CD4-positive, alpha-beta T cell (primary cell): ENCODE results near the gene CPNE1. TPM values are rescaled to one million over a fixed set of nuclear protein-coding genes. Genes with fewer than 3 reads are reported as not detected.

ENCODE experiments used
- ATAC-seq: fragments of 200-7000 bp; cut with Tn5 transposase; one replicate; pipeline ENCODE4 v1.10.0; 2022; ENCODE audit warnings: mild to moderate bottlenecking; ENCODE audit not compliant: poor library complexity
- CTCF ChIA-PET: fragments of 350-600 bp; sonication (Branson Sonifier 250); formaldehyde crosslinking; loops from one replicate; lab custom pipeline; 2021; ENCODE audit warnings: antibody characterized with exemption, inconsistent platforms; lab: Charles Lee
- POLR2A ChIA-PET: fragments of 350-600 bp; sonication (Branson Sonifier 250); formaldehyde crosslinking; loops from one replicate; lab custom pipeline; 2021; ENCODE audit warnings: antibody characterized with exemption, inconsistent platforms; lab: Charles Lee
- DNase-seq, 14 experiments: peaks; one replicate each; pipeline ENCODE4 v3.0.0-alpha.2; 2013 to 2020; ENCODE audit warnings: mixed read lengths in 2 of 14
- H3K27ac ChIP-seq, 2 donors: one replicate each; pipeline versions ENCODE4 v1.5.1 to v1.7.0; 2013; ENCODE audit warnings: low read length in 2 of 2, low read depth in 1 of 2, mild to moderate bottlenecking in 1 of 2
- H3K27me3 ChIP-seq, 2 experiments: 1 replicate in 1 of 2; 2 replicates in 1 of 2; pipeline versions ENCODE4 v1.6.1 to v1.7.0; 2013; ENCODE audit warnings: low read length in 2 of 2, control low read depth in 1 of 2, mild to moderate bottlenecking in 1 of 2, moderate library complexity in 1 of 2; ENCODE audit not compliant: insufficient read depth in 2 of 2, control insufficient read depth in 1 of 2
- H3K36me3 ChIP-seq: one replicate; pipeline ENCODE4 v1.6.1; 2013; ENCODE audit warnings: low read length, control low read depth; ENCODE audit not compliant: insufficient read depth
- H3K4me1 ChIP-seq: one replicate; pipeline ENCODE4 v1.6.1; 2013; ENCODE audit warnings: low read length, control low read depth; ENCODE audit not compliant: insufficient read depth
- H3K4me3 ChIP-seq: one replicate; pipeline ENCODE4 v1.5.1; 2013; ENCODE audit warnings: mild to moderate bottlenecking, low read length, moderate library complexity
- H3K9me3 ChIP-seq, 2 experiments: 1 replicate in 1 of 2; 2 replicates in 1 of 2; pipeline versions ENCODE4 v1.6.1 to v1.7.0; 2013; ENCODE audit warnings: low read length in 2 of 2, mild to moderate bottlenecking in 2 of 2, control low read depth in 1 of 2, moderate library complexity in 1 of 2; ENCODE audit not compliant: control insufficient read depth in 1 of 2, insufficient read depth in 1 of 2
- H3K27ac Mint-ChIP-seq: one replicate; pipeline ENCODE4 v1.8.0; 2020; ENCODE audit warnings: mixed read lengths
- H3K27me3 Mint-ChIP-seq: one replicate; pipeline ENCODE4 v1.8.0; 2021; ENCODE audit warnings: mixed read lengths
- H3K36me3 Mint-ChIP-seq: one replicate; pipeline ENCODE4 v1.8.0; 2021; ENCODE audit warnings: low read depth, mixed read lengths
- H3K4me1 Mint-ChIP-seq: one replicate; pipeline ENCODE4 v1.8.0; 2021; ENCODE audit warnings: low read depth, mixed read lengths
- H3K4me3 Mint-ChIP-seq: one replicate; pipeline ENCODE4 v1.8.0; 2020; ENCODE audit warnings: mild to moderate bottlenecking, mixed read lengths
- H3K9me3 Mint-ChIP-seq: one replicate; pipeline ENCODE4 v1.8.0; 2020; ENCODE audit warnings: mixed read lengths
- intact Hi-C, 2 experiments: fragments of 100-400 bp; cut with DNase I in 1 of 2; cut with micrococcal nuclease in 1 of 2; formaldehyde crosslinking; loops; one replicate each; pipeline versions ENCODE4 v1.15.1 to v1.9.0; 2023 to 2025; cut with DNase I, micrococcal nuclease
- total RNA-seq, 174 experiments: library from RNA in 2 of 174; stranded (reverse) in 2 of 174; gene quantifications; one replicate each; pipeline ENCODE4 v1.2.3 and lab custom pipeline; 2021 to 2026
- TF ChIP-seq, protein P1 (sequence below): fragments of 200-600 bp; IDR thresholded peaks from one replicate; pipeline ENCODE4 v1.8.0; 2022; ENCODE audit warnings: antibody characterized with exemption, mild to moderate bottlenecking

Gene CPNE1
- total RNA-seq, 2 experiments from 2014 or later = 146 to 153 TPM

DNA sequence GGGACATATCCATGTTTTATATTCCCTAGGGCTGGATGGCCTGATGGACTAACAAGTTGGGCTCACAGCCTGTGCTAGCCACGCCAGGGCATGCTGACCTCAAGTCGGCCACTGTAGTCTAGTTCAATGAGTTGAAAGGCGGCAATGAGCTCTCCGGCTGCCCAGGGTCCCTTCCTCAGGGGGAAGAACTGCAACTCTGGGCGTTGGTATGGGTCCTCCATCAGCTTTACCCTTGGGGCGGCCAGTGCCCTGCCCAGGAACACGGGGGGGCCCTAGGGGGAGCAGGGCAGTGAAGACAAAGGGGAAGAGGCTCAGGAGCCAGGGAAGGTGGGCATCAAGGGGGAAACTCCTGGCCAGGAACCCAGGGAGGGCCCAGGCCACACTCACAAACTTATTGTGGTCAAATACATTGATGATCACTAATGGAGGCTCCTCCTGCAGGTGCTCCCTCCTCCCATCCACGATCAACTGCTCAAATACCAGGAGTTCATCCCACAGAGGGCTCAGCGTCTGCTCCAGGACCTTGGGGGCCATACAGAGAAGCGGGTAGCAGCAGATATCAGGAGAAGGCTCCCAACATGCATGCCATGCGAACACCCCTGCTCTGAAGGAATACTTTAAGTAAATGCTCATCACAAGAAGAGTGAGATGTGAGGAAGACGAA is 81.8 kb downstream of the CPNE1 start:
- ATAC-seq = no peak
- Histone ChIP-seq H3K27me3 (peaks cover 0 to 4% of the 10 kb centered on the region in 2 experiments), H3K4me3 (no peak overlapping the region), H3K27ac (no peak overlapping the region), H3K9me3 (peaks cover 7 to 15% of the 10 kb centered on the region in 2 experiments), H3K4me1 (no peaks in the 10 kb centered on the region), H3K36me3 (no peaks in the 10 kb centered on the region)
- Mint-ChIP-seq H3K27me3 (no peaks in the 10 kb centered on the region), H3K27ac (no peak overlapping the region), H3K9me3 (no peaks in the 10 kb centered on the region), H3K4me1 (no peaks in the 10 kb centered on the region), H3K4me3 (no peak overlapping the region), H3K36me3 (no peaks in the 10 kb centered on the region)
- ChIA-PET CTCF (no interaction called here), POLR2A (no interaction called here)
- TF ChIP-seq, protein P1, sequence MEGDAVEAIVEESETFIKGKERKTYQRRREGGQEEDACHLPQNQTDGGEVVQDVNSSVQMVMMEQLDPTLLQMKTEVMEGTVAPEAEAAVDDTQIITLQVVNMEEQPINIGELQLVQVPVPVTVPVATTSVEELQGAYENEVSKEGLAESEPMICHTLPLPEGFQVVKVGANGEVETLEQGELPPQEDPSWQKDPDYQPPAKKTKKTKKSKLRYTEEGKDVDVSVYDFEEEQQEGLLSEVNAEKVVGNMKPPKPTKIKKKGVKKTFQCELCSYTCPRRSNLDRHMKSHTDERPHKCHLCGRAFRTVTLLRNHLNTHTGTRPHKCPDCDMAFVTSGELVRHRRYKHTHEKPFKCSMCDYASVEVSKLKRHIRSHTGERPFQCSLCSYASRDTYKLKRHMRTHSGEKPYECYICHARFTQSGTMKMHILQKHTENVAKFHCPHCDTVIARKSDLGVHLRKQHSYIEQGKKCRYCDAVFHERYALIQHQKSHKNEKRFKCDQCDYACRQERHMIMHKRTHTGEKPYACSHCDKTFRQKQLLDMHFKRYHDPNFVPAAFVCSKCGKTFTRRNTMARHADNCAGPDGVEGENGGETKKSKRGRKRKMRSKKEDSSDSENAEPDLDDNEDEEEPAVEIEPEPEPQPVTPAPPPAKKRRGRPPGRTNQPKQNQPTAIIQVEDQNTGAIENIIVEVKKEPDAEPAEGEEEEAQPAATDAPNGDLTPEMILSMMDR = no peak
- intact Hi-C loops = no loop called here
- no peak for DNase-seq

DNA sequence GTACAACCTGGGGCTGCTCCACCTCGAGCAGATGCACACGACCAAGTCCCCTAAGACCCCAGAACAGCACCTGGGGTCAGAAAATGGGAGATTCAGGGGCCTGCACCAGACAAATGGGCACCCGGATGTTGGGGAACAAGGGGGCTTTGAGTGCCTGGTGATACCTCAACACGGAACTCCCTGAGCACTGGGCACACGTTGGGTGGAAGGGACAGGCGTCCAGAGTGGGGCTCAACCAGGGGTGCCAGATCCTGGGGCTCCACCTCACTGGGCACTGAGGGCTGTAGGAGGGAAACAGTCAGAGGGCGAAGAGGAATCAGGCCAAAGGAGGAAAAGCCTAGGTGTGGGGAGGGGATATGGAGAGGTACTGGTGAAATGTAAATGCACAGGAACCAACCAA is 82.6 kb downstream of the CPNE1 start:
- ATAC-seq = no peak
- no peak for DNase-seq
- intact Hi-C loops = no loop called here
- H3K36me3 Mint-ChIP-seq = no peaks in the 10 kb centered on the region
- H3K36me3 ChIP-seq = no peaks in the 10 kb centered on the region
- TF ChIP-seq, protein P1 = no peak
- H3K9me3 ChIP-seq = peaks cover 7 to 15% of the 10 kb centered on the region in 2 experiments
- H3K27ac Mint-ChIP-seq = no peak overlapping the region
- H3K4me1 Mint-ChIP-seq = no peaks in the 10 kb centered on the region
- no peak overlapping the region for H3K4me3 ChIP-seq
- H3K27ac ChIP-seq = no peak overlapping the region
- H3K27me3 Mint-ChIP-seq = no peaks in the 10 kb centered on the region
- H3K4me3 Mint-ChIP-seq = no peak overlapping the region
- ChIA-PET POLR2A (no interaction called here), CTCF (no interaction called here)
- no peaks in the 10 kb centered on the region for H3K9me3 Mint-ChIP-seq
- H3K4me1 ChIP-seq = no peaks in the 10 kb centered on the region
- H3K27me3 ChIP-seq = peaks cover 0 to 4% of the 10 kb centered on the region in 2 experiments

DNA sequence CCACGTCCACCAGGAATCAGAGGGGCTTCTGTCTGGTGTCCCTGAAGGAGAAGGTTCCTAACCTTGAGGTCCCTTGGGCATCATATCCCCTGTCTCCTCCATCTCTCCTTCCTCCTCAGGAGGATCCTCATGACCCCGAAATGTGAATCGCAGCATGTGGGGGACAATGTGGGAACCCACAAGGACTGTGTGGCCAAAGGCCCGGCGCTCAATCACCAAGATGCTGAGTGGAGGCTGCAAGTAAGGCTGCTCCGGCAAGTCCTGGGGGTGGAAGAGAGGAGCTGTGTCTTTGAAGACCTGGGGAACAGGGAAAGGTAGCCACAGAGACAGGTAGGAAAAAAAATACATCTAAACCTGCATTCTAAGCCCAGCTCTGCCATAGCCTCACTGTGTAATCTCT is 85.5 kb downstream of the CPNE1 start:
- DNase-seq = no peak
- CTCF ChIA-PET = no interaction called here
- intact Hi-C loops = no loop called here
- H3K9me3 ChIP-seq = peaks cover 7 to 15% of the 10 kb centered on the region in 2 experiments
- H3K27me3 Mint-ChIP-seq = no peaks in the 10 kb centered on the region
- H3K27ac Mint-ChIP-seq = no peak overlapping the region
- H3K36me3 Mint-ChIP-seq = no peaks in the 10 kb centered on the region
- H3K4me3 Mint-ChIP-seq = no peak overlapping the region
- no peak overlapping the region for H3K27ac ChIP-seq
- H3K9me3 Mint-ChIP-seq = no peaks in the 10 kb centered on the region
- no peak for ATAC-seq
- TF ChIP-seq, protein P1 = no peak
- POLR2A ChIA-PET = no interaction called here
- no peak overlapping the region for H3K4me3 ChIP-seq
- H3K4me1 ChIP-seq = no peaks in the 10 kb centered on the region
- no peaks in the 10 kb centered on the region for H3K36me3 ChIP-seq
- H3K27me3 ChIP-seq = peaks cover 0 to 4% of the 10 kb centered on the region in 2 experiments
- no peaks in the 10 kb centered on the region for H3K4me1 Mint-ChIP-seq
